GM12891 (cell line): Measurements from ENCODE around the gene PIK3R1.

Source experiments
- POLR2A ChIP-seq: IDR thresholded peaks from 2 replicates; pipeline ENCODE4 v1.6.1; 2011; ENCODE audit warnings: low read depth, low read length, control low read depth
- POLR2AphosphoS5 ChIP-seq: IDR thresholded peaks from 2 replicates; pipeline ENCODE4 v1.6.1; 2011; ENCODE audit warnings: low read depth, low read length, control low read depth
- POU2F2 ChIP-seq: IDR thresholded peaks from 2 replicates; pipeline ENCODE4 v1.6.1; 2011; ENCODE audit warnings: low read depth, mild to moderate bottlenecking, control low read depth, low read length, moderate library complexity
- SPI1 ChIP-seq: IDR thresholded peaks from 2 replicates; pipeline ENCODE4 v1.6.1; 2011; ENCODE audit warnings: low read depth, low read length, control low read depth

- TF ChIP-seq POU2F2 (no peak), POLR2A (no peak), SPI1 (no peak), POLR2AphosphoS5 (no peak)
These were observed 34.4 kb upstream of the PIK3R1 start for GRCh38 chr5:68181039-68181599.
